ENCODE measurements around the gene TNS1.

Gene TNS1

DNA sequence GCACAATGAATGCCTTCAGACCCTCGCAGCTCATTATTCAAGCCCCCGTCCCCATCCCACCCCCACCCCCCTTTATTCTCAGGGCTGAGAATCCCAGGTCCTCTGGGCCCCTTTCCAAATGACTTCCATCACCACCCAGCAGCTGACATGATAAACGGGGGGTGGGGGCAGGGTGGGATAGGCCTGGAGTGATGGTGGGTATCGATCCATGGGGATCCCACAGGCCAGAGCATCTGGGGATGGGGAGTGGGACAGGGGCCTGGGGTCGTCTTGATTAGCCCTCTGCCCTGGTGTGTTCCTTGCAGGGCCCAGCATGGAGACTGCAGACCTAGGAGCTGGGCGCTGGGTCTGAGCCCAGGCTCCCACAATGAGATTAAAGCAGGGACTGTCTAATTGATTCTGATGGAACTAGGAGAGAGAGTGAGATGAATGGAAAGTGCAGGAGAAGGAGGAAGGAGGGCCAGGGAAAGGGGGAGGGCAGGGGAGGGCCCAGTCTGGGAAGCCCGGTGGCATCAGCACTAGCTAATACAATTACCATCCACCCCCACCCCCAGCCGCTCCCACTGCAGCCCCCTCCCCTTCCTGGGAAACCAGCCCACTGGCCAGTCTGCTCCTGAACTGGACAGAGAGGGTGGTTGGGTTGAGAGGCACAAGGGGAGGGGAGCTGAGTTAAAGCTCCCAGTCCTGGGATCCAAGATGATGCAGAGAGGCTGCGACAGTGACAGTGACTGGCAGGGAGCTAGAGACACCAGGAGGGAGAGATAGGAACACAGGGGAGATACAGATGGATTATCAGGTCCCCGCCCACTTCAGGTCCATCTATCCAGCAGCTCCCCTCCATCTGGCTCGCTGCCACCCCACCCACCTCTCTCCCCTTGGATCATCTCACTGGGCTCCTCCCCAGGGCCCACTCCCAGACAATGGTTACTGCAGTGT, 13.1 kb upstream of the TNS1 start:
- no peak for DNase-seq (ENCODE audit: low read depth)

DNA sequence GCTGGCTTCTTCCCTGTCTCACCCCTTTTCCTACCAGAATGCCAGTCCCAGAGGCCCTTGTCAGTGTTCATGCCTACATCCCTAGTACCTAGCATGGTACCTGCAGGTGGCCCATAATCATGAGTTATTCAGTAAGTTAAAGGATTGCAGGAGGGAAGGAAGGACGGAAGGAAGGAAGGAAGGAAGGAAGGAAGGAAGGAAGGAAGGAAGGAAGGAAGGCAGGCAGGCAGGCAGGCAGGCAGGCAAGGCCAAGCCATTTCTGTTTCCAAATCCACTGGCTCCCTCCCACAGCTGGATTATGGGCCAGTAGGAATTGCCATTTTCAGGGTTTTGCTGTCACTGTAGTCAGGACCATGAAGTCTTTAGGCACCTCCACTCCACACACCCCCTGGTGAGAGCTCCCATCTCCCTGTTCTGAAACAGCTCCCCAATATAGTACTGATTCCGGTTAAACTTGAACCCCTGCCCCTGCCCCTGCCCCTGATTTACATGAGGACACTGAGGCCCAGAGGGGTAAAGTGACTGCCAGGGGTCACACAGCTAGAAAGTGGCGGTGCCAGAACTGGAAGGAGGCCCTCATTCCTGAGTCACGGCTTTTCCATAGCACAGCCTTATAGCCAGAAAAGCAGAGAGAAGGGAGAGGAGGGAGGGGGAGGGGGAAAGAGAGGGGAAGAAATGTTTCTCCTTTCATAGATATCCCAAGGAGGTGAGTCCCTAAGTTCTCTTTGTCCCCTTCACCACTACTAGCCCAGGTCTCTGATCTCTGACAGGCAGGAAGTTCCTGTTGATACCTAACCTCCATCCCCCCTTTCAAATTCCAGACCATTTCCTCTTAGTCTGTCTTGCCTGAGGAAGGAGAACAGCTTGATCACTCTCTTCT, 12.2 kb upstream of the TNS1 start:
- DNase-seq (ENCODE audit: low read depth): no peak

DNA sequence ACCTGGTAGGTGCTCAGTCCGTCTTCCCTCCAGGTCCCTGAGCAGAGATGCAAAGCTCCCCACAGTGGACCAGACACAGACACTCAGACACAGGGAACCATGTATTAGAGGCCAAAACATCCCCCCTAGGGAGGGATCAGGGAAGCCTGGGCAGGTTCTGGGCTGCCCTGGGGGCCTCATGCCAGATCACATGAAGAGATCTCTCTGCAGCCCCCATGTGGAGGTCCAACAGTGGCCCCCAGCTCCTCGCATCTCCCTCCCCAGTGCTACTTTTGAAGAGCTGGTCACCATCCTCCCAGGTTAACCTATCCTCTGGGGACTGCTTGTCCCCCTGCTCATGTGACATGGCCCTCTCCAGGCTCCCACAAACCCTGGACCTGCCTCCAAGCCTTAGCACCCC, 10.5 kb upstream of the TNS1 start:
- no peak for DNase-seq (ENCODE audit: low read depth)

DNA sequence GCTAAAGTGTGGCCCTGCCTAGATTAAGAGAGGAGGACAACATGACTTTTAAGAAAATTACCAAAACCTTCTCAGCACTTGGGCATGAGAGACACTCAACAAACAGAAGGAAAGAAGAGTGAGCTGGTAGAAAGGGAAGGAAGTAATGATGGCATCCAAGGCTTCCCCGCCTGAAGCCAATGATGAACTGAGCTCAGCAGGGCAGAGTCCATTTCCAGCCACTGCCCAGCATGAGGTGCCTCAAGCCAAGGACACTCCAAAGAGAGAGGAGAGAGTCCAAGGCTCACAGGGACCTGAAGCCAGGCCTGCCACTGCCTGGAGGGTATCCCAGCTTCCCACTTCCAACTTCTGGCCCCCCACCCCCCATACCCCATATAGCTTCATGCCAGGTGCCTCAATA, 9.5 kb upstream of the TNS1 start:
- DNase-seq (ENCODE audit: low read depth): no peak

DNA sequence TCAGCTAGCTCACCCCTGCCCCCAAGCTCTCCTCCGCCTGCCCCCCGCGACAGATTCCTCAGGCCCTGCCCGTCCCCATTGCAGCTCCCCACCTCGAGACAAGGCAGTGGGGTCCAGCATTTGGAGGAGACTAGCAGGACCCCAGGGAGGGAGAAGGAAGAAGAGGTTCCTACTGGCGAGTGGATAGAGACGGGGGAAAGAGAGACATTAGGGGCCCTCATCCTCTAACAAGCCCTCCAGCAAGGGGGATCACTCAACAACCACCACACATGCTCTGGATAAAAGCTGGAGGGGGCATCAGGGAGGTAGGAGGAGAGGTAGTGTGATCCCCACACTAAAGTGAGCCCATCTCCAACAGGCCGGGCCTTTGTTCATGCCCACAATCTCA, 8.9 kb upstream of the TNS1 start:
- DNase-seq (ENCODE audit: low read depth): no peak

DNA sequence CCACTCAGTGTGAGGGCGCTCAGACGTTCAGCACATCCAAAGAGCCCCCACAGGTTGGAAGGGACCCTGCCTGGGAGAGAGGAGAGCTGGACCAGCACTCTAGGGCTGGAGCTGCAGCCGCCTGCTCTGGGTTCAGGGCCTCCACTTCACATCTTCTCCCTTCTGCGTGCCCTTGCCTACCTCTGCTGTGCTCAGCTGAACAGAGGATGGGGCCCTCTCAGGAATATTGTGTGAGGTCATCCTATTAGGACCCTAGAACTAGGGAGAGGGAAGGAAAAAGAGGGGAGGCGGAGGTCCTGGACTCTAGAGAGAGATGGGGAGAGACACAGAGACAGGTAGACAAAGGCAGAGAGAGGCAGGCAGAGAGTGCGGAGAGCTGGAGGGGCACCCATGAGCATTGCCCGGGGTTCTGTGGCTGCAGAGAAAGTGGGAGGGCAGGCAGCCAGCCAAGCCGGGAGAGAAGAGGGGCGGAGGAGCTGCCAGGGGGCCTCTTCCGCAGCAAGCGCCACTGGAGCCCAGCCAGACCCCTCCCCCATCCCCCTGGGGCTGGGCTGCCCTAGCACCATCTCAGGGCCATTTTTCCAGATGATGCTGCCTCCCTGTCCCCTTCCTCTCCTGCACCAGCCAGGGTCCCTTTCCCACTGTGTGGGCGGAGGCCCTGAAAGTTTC, 8.3 kb upstream of the TNS1 start:
- DNase-seq (ENCODE audit: low read depth): no peak

DNA sequence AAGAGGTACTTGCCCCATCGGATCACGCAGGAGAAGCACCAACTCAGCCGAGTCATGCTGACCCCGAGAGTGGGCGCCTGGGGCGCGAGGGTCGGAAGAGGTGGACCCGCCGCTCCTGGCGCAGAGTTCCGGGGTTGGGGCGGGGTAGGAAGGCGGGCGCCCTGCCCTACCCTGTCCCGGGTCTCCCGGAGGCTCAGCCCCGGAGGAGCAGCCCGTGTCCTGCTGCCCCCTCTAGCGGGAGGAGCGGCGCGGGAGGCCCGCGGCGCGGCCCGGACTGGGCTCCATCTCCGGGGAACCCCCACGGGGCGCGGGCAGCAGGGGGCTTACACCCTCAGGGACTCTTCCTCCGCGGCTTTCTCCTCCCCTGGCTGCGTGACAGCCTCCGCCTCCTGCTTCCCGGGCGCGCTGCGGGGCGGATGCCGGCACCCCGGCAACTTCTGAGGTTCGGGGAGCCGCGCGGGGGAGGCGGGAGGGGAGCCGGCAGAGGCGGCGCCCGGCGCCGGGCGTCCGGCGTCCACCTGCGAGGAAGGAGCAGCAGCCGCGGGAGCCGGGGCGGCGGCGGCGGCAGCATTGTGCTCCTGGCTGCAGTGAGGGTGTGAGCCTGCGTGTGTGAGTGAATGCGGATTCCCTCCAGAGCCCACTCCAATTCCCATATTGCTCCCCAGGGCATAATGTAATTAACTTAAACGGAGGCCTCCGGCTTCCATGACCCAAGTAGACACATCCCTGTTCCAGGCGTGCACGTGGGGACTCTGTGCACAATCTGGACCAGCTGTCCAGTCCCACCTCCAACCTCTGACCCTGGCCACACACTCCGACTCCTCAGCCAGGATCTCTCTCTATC, 7.6 kb upstream of the TNS1 start:
- DNase-seq (ENCODE audit: low read depth): no peak

DNA sequence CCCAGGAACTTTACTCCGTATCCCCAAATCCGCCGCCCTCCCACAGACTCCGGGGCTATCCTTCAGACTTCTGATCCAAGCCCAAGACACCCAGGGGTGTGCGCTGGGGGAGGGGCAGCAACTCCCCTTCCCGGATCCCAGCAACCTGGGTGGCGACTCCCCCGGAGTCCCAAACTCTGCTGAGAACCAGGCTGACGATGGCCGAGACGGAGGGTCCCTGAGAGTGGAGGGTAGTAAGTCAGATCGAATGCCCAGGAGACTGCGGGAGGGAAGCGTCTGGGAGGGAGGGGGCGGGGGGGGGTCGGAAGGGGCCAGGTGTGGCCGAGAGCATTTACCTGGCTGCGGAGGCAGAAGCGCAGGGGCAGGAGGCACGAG, 7.0 kb upstream of the TNS1 start:
- DNase-seq (ENCODE audit: low read depth): no peak

DNA sequence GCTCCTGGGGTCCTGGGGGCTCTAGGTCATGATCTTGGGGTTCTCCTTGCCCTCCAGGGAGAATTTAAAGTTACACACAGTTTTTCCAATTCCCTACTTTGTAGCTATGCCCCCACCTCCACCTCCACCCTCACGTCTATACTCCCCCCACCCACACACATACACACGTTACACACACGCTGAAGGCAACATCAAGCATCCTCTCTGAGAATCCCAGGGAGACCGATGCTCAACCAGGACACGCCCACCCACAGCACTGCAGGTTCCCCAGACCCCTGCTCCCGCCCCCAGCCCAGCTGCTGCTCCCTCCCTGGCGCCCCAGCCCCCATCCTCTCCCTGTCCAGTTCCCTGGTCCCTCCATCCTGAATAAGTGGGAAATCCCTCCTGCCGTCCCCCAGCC, 6.4 kb upstream of the TNS1 start:
- no peak for DNase-seq (ENCODE audit: low read depth)

DNA sequence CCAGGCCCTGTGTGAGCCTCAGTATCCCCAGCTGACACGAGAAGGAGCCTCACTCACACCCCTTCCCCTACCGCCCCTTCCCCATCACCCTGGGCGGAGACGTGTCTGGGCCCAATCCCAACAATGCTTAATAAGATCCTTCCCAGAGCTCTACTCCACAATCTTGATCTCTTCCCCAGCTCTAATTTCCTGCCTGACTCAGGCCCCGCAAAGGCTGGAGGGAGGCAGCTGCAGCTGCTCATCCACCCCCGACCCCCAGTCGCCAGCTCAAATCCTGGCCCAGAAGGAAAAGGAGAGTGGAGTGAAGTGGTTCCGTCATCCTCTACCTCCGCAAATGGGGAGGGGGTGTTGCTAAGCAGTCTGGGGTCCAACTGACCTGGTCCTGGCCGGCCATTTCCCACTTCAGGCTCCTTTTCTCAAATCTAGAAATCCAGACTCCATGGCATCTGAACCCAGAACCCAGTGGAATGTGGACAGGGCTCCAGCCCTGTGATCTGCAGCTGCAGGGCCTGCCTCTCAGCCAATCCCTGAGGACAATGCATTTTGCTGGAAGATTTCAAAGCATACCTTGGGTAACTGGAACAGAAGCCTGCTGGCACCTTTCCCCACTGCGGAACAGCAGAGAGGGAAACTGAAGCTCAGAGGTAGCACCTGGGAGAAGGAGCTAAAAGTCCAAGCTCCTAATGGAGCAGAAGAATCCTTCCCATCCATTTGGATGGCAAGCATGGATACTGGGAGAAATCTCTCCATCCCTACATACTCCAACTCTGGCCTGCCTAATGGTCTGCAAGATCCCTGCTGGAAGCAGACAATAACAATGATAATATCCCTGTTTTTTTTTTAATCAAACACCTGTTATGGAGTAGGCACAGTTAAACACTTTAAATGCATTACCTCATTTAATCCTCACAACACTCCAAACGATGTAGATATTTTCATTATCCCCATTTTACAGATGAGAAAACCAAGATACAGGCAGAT, 5.6 kb upstream of the TNS1 start:
- no peak for DNase-seq (ENCODE audit: low read depth)

DNA sequence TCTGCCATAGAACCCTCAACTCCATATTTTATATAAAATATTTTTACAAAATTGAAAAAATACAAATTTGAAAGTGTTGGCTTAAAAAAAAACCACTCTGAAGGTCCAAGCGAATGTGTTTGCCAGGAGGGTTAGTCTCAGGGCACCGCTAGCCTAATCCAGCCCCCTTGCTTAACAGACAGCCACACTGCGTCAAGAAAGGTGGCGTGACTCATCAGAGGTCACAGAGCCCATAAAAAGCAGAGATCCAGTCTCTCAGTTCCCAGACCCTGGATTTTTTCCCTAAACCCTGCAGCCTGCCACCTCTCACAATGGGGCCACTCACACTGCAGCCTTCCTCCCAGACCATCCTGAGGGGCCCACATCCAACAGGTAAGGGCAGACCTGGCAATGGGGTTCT, 3.9 kb upstream of the TNS1 start:
- no peak for DNase-seq (ENCODE audit: low read depth)

DNA sequence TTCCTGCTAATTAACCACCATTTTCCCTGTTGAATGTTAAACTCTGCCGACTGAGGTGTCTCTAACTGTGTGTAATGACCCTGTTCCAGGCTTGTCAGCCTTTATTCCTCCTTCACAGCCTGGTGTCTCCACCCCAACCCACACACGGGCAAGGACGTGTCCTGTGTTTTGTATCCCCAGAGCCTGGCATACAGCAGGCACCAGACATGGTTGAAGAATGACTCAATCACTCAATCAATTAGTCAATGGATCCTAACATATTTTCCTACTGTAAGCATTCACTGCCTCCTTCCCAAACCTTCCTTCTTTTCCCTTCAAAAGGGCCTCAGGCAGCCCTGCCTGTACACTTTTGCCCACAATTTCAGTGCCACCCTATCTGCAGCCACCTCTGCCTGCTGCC, 2.7 kb upstream of the TNS1 start:
- DNase-seq (ENCODE audit: low read depth): no peak

DNA sequence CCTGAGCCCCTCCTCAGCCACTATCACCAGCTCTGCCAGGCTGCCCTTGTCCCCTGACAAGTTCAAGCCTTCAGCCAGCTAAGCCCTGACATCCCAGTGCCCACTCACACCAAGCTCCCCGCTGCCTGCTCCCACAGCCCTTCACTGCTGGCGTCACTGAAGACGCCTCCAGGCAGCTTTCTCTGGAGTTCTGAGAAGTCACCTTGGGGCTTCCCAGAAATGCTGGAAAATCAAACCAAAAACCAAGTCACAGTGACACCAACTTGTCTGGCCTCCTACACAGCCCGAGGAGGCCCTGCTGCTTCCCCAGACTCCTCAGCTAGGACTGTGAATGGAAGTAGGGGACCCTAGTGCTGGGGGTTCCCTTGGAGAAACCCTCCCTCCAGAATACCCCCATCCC, 2.2 kb upstream of the TNS1 start:
- no peak for DNase-seq (ENCODE audit: low read depth)

DNA sequence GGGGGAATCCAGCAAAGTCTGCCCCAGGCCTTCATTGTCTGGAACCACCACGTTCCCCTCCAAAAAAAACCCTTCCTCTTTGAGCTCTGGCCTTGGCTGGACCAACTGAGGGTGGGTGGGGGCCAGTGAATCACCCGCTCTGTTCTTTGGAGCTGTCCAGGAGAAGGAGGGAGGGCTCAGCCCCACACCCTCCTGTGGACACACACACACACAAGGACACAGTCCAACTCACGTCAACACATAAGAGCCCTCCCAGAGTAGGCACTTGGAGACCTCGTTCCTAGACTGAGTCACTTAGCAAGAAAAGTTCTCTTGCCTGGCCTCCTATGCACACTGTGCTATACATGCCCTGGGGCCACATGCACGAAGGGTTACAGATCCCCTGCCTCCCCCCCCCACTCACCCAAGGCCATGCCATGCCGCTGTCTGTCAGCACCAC, 1.2 kb upstream of the TNS1 start:
- no peak for DNase-seq (ENCODE audit: low read depth)

DNA sequence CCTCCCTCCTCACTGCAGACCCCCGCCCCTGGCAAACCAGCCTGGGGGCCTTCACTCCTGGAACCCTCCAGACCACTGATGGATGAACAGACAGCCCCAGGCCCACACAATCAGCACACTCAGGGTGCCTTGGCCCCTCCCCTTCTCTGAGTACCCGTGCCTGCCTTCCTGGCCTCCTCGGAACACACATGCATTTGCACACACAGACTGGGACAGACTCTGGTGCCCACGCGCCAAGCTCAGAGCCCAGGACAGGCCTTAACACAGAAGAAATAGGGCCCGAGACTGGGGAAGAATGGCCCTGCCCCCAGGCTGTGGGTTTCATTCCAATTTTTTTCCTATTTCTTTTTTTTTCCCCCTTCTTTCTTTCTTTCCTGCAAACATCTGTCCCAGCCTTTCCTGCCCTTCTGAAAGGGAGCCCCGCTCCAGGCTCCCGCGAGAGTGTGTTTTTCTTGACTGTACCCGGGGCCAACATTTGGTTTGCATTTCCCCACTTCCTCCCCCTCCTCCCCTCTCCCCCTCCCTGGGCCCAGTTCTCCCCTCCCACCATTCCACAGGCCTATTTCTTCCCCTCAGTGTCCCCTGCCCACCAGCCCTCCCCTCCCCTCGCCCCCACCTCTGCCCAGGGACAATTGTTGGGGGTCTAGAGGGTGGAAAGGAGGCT, 618 bp upstream of the TNS1 start:
- no peak for DNase-seq (ENCODE audit: low read depth)

DNA sequence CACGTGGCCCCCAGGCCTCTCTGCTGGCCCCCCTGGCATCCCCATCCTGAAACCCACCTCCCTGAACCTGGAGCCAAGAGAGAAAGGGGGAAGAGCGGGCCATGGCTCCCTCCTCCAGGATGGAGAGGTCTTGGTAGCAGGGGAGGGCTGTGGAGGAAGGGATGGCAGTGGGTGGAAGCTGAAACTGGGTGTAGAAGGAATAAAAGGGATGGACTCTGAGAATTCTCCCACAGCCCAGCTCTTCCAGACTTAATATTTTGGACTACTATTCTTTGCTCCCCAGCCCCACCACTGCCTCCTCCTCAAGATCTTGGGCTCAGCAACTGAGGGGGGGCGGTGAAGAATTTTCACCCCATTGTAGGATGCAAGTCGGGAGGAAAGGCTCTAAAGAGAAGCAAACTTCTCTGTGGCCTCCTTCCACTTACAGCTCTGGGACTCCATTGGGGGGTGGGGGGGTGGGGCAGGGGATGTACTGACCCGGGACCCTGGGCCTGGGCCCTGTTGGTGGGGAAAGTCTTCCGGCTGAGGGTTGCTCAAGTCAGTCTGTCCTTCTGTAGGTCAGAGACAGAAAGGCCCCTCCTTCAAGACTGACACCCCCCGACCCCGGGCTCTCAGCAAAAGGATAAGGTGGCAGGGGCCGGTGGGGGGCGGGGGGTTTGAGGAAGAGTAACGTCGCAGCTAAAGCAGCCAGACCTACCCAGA, 501 bp downstream of the TNS1 start:
- DNase-seq (ENCODE audit: low read depth): no peak

DNA sequence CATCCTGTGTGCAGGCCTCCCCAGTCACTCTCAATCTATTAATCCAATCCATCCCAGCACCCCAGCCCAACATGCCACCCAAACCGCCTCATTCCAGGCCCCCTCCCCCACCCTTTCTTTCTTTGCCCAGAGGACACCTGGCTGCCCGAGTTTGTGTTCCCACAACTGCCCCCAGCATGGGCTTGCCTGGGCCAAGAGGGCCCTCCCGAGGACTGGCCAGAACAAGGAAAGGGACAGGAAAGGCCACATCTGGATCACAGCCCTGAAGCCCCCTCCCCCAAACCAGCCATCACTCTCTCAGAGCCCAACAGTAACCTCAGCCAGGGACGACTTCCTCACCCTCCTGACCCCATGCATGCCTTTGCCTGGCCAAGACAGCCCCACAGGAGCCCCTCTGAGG, 1.2 kb downstream of the TNS1 start:
- DNase-seq (ENCODE audit: low read depth): no peak

DNA sequence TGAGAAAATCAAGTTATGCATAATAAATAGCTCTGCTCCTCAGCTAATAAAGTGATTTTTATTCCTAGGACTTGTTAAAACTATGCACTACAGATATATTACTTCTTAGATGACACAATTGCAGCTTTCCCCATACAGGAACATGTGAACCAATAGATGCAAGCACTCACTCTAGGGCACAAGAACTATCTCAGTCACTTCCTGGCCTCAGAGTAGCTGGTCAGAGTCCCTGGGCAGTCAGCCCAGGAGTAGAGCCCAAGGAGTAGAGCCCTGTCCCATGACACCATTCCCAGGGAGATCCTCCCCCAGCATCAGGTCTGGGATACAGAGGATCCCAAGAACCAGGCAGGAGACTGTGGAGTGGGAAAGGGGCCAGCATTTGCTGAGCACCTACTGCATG, 2.7 kb downstream of the TNS1 start:
- DNase-seq (ENCODE audit: low read depth): no peak

DNA sequence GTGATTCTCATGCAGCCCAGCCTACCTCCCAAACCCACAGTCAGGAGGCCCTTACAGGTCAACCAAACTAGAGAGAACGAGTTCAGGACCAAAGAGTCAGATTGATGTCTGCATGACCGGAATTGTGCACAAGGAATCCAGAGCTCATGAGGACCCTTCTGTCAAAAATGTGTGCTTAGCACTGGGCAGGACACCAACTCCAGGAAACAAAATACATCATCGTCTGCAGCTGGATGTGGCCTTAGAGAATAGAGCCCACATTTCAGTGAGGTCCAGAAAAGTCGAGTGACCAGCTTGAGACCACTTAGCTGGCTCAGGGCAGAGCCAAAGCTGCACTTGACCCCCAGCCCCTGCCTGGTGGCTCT, 3.2 kb downstream of the TNS1 start:
- no peak for DNase-seq (ENCODE audit: low read depth)

Measured in T follicular helper cell (primary cell).